GM12801 (cell line): ENCODE results near the gene DNAAF6.

Experiments used
- TF ChIP-seq, protein P1 (sequence below): IDR thresholded peaks from one replicate; pipeline ENCODE4 v1.5.1; 2011; ENCODE audit warnings: control low read depth; ENCODE audit not compliant: insufficient read length; ENCODE audit errors: extremely low read depth

The DNAAF6 gene

DNA sequence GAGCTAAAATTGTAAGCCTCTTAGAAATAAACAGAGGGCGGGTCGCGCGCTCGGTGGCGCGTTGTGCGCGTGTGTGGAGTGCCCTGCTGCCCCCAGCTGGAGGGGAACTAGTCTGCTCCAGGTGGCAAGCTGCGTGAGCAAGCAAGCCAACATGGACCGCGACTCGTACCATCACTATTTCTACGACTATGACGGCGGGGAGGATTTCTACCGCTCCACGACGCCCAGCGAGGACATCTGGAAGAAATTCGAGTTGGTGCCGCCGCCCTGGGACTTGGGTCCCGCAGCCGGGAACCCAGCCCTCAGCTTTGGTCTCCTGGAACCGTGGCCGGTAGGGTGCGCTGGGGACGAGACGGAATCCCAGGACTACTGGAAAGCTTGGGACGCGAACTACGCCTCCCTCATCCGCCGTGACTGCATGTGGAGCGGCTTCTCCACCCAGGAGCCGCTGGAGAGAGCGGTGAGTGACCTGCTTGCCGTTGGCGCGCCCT lies 66.1 kb downstream of the DNAAF6 start:
- TF ChIP-seq, protein P1, sequence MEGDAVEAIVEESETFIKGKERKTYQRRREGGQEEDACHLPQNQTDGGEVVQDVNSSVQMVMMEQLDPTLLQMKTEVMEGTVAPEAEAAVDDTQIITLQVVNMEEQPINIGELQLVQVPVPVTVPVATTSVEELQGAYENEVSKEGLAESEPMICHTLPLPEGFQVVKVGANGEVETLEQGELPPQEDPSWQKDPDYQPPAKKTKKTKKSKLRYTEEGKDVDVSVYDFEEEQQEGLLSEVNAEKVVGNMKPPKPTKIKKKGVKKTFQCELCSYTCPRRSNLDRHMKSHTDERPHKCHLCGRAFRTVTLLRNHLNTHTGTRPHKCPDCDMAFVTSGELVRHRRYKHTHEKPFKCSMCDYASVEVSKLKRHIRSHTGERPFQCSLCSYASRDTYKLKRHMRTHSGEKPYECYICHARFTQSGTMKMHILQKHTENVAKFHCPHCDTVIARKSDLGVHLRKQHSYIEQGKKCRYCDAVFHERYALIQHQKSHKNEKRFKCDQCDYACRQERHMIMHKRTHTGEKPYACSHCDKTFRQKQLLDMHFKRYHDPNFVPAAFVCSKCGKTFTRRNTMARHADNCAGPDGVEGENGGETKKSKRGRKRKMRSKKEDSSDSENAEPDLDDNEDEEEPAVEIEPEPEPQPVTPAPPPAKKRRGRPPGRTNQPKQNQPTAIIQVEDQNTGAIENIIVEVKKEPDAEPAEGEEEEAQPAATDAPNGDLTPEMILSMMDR = no peak

DNA sequence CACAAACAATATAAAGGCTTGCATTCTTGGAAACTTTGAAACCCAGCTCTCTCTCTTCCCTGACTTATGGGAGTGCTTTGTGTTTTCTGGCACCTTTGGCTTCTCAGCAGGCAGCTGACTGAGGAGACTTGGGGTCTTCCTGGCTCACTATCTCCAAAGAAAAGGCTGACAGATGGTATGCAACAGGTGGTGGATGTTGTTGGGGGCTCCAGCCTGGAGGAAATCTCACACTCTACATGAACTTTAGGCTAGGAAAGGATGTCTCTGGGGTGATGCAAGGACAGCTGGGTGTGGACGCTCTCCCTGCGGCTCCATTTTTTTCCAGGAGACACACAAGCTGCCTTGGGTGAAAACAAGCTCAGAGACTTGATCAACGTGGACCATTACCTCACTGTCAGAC lies 67.4 kb downstream of the DNAAF6 start:
- TF ChIP-seq, protein P1 = no peak

DNA sequence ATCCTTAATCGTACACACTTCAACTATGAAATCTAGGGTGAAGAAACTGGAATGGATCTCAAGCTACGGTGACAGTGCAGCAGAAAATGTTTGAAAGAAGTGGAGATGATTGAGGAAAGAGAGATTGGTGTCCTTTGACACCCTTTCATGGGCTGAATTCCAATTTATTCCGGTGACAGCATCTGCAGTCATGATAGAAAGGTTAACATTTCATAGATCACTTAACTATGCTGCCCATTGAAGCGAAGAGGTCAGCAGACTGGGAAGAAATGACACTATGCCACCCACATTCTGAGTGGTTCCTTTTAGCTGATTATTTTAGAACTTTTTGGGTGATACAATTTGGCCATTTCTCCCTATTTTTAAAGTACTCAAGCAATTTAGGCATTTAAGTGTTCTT lies 82.3 kb downstream of the DNAAF6 start:
- TF ChIP-seq, protein P1 = no peak

DNA sequence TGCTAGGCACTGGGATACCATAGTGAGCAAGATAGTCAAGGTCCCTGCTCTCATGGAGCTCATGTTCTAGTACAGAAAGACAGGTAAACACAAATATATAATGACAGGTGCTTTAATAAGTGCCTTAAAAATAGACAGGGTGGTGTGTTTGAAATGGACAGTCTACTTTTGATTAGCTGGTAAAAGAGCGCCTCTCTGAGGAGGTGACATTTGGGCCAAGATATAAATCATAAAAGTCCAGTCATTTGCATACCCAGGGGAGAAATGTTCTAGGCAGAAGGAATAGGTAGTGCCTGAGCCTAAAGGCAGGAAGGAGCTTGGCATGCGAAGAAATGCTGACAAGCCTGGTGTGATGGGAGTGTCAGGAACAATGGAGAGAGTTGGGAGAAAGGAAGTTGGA lies 83.6 kb downstream of the DNAAF6 start:
- TF ChIP-seq, protein P1 = no peak

DNA sequence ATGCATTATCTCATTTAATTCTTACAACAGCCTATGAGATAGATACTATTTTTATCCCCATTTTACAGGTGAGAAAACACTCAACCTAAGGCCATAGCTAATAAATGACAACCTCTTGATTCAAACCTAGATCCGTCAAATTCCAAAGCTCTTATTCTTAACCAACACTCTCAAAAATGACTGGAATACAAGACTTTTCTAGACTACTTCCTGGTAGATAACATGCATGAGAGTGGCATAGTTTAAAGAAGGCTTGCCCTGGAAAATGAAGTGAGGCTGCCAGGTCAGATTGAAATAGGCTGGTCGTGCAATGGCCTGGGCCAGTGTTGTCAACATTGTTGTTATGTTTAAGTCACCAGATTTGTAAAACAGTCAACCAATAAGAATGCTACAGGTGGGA lies 86.6 kb downstream of the DNAAF6 start:
- TF ChIP-seq, protein P1 = no peak
